ENCODE results near the gene ACSL3.

ACSL3 gene

GRCh38 chr2:222941510-222942032 lies 80.7 kb downstream of the ACSL3 start:
- ChIA-PET POLR2A (ENCODE audit: low non-redundant PET) (no interaction called here), CTCF (no interaction called here)
- DNase-seq (ENCODE audit: low spot score), result no peak
- no peak overlapping the region for H3K27ac ChIP-seq
- TF ChIP-seq CTCF (conservative IDR thresholded peaks at IDR 0.05; ENCODE audit: low read depth), result no peak

DNA sequence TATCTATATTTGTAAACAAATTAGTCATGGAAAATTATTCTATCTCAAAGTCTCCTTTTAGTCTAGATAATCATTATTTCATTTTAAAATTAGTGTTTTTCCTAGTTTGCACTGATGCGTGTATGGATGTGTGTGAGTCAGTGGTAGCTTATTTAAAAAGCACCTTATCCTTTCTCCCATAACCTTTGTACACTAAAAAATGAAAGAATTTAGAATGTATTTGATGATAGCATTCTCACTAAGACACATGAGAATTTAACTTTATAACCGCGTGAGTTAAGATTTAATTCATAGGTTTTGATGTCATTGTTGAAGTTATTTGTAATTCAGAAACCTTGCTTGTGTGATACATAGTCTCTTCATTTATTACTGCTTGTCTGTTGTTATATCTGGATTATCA lies 81.7 kb downstream of the ACSL3 start:
- no peak for DNase-seq (ENCODE audit: low spot score)
- H3K27ac ChIP-seq, result no peak overlapping the region
- ChIA-PET POLR2A (ENCODE audit: low non-redundant PET) (no interaction called here), CTCF (no interaction called here)
- no peak for TF ChIP-seq CTCF (conservative IDR thresholded peaks at IDR 0.05; ENCODE audit: low read depth)

DNA sequence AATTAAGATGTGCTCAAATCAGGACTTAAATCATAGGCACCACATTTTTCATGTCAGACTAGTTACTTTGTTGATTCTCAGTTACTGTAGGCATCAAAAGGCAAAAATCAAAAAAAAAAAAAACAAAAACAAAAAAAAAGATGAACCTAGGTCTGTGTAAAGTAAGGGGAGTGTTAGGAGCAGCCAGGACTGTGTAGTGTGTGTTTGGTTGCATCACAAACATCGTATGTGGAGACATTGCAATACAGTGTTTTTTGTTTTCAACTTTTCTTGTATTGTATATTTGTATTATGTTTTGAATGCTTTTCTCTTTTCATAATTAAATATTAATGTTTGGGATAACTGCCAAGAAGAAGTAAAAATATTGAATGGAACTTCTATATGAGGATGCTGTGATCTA lies 82.1 kb downstream of the ACSL3 start:
- H3K27ac ChIP-seq, result no peak overlapping the region
- ChIA-PET CTCF (no interaction called here), POLR2A (ENCODE audit: low non-redundant PET) (no interaction called here)
- no peak for TF ChIP-seq CTCF (conservative IDR thresholded peaks at IDR 0.05; ENCODE audit: low read depth)
- DNase-seq (ENCODE audit: low spot score), result no peak

- no peak for TF ChIP-seq CTCF (conservative IDR thresholded peaks at IDR 0.05; ENCODE audit: low read depth)
- DNase-seq (ENCODE audit: low spot score), result no peak
- H3K27ac ChIP-seq, result no peak overlapping the region
- POLR2A ChIA-PET (ENCODE audit: low non-redundant PET), result no interaction called here
- CTCF ChIA-PET, result no interaction called here
Measured at GRCh38 chr2:222943820-222944219, 83.0 kb downstream of the ACSL3 start.

DNA sequence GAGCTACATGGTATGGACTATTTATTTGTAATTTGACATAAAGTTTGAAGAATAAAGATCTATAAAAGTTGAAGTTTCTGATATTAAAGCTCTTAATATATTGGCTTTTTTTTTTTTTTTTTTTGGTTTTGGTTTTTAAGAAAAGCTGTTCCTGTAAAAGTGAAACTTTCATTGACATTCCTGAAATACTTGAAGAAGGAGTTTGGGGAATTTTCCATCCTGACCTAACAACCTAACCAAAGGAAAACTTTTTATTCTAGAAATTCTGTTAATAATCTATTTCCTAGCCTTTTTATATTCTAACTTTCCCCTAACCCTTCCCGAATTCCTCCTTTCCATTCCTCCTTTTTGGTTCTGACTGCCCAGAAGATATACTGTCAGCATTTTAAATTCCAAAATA lies 83.7 kb downstream of the ACSL3 start:
- POLR2A ChIA-PET (ENCODE audit: low non-redundant PET), result no interaction called here
- H3K27ac ChIP-seq, result no peak overlapping the region
- TF ChIP-seq CTCF (conservative IDR thresholded peaks at IDR 0.05; ENCODE audit: low read depth), result no peak
- CTCF ChIA-PET, result interaction anchor here (1.9 kb wide), 1 partner anchor 13 kb away, joined by 4 read pairs; no protein-coding TSS in a partner anchor
- no peak for DNase-seq (ENCODE audit: low spot score)

GRCh38 chr2:222944971-222945740 lies 84.3 kb downstream of the ACSL3 start:
- ChIA-PET CTCF (interaction anchor here (1.9 kb wide), 1 partner anchor 14 kb away, joined by 4 read pairs; no protein-coding TSS in a partner anchor), POLR2A (ENCODE audit: low non-redundant PET) (no interaction called here)
- no peak for DNase-seq (ENCODE audit: low spot score)
- no peak overlapping the region for H3K27ac ChIP-seq
- no peak for TF ChIP-seq CTCF (conservative IDR thresholded peaks at IDR 0.05; ENCODE audit: low read depth)

All from RWPE1 (cell line).